ENCODE measurements around the gene PCDHB3. TPM values are rescaled to one million over a fixed set of nuclear protein-coding genes. Genes with fewer than 3 reads are reported as not detected.
A peak's percentile ranks its signal among the peaks of the same experiment; 100 is the strongest.
"Not testable (repeated sequence)": the region's sequence is repeated elsewhere in the genome, so short reads cannot be mapped to it uniquely, and the experiment has no call there.

Gene PCDHB3
- total RNA-seq, 1 experiment from 2014 or later = 0.21 TPM

- in situ Hi-C loops (cut with HindIII; ENCODE audit: low pct_unique_long_range_greater_than_20kb, low sequenced_read_pairs); DNase-seq (ENCODE audit: low read depth, low spot score): not testable (repeated sequence)
These were observed 23.3 kb downstream of the PCDHB3 start for GRCh38 chr5:141123396-141124135.

- in situ Hi-C loops (cut with HindIII; ENCODE audit: low pct_unique_long_range_greater_than_20kb, low sequenced_read_pairs) = no loop called here
- peak; percentile 22 for DNase-seq (ENCODE audit: low read depth, low spot score)
These were observed 27.0 kb downstream of the PCDHB3 start for GRCh38 chr5:141127305-141127704.

GRCh38 chr5:141135030-141135717, 34.9 kb downstream of the PCDHB3 start, which contains the start of gene PCDHB5:
PCDHB5 (plus strand) TSS chr5:141135206; CDS start chr5:141135435, 229 bp downstream.
- DNase-seq (ENCODE audit: low read depth, low spot score) = peak; percentile 80
- in situ Hi-C loops (cut with HindIII; ENCODE audit: low pct_unique_long_range_greater_than_20kb, low sequenced_read_pairs) = no loop called here

GRCh38 chr5:141135718-141136266, 35.5 kb downstream of the PCDHB3 start:
- no peak for DNase-seq (ENCODE audit: low read depth, low spot score)
- in situ Hi-C loops (cut with HindIII; ENCODE audit: low pct_unique_long_range_greater_than_20kb, low sequenced_read_pairs) = no loop called here

GRCh38 chr5:141137346-141137745, 37.1 kb downstream of the PCDHB3 start:
- DNase-seq (ENCODE audit: low read depth, low spot score) = not testable (repeated sequence)

GRCh38 chr5:141149812-141150211, 49.5 kb downstream of the PCDHB3 start, which contains the start of gene PCDHB6:
PCDHB6 (plus strand) TSS chr5:141150057; CDS start chr5:141150258, 201 bp downstream.
- in situ Hi-C loops (cut with HindIII; ENCODE audit: low pct_unique_long_range_greater_than_20kb, low sequenced_read_pairs) = no loop called here
- DNase-seq (ENCODE audit: low read depth, low spot score) = peak; percentile 67

More at GRCh38 chr5:141137346-141137745, 37.1 kb downstream of the PCDHB3 start:
- in situ Hi-C loops (cut with HindIII; ENCODE audit: low pct_unique_long_range_greater_than_20kb, low sequenced_read_pairs) = not testable (repeated sequence)

- in situ Hi-C loops (cut with HindIII; ENCODE audit: low pct_unique_long_range_greater_than_20kb, low sequenced_read_pairs) = no loop called here
- no peak for DNase-seq (ENCODE audit: low read depth, low spot score)
These were observed 50.1 kb downstream of the PCDHB3 start for GRCh38 chr5:141150224-141150992.

GRCh38 chr5:141150993-141151325, 50.7 kb downstream of the PCDHB3 start:
- no peak for DNase-seq (ENCODE audit: low read depth, low spot score)
- in situ Hi-C loops (cut with HindIII; ENCODE audit: low pct_unique_long_range_greater_than_20kb, low sequenced_read_pairs) = no loop called here

GRCh38 chr5:141151632-141152031, 51.4 kb downstream of the PCDHB3 start:
- DNase-seq (ENCODE audit: low read depth, low spot score); in situ Hi-C loops (cut with HindIII; ENCODE audit: low pct_unique_long_range_greater_than_20kb, low sequenced_read_pairs): not testable (repeated sequence)

- DNase-seq (ENCODE audit: low read depth, low spot score); in situ Hi-C loops (cut with HindIII; ENCODE audit: low pct_unique_long_range_greater_than_20kb, low sequenced_read_pairs): not testable (repeated sequence)
These were observed 51.8 kb downstream of the PCDHB3 start for GRCh38 chr5:141152096-141152495.

Other genes with a start within 250 kb of the PCDHB3 start
- gene PCDHA10, start 244.6 kb upstream of the PCDHB3 start, total RNA-seq (2014; rRNA removed; shearing (Covaris generic)) = 0.16 TPM in 1 of 2 replicates, not detected in the other
- 1.0 and 1.9 TPM in 2 replicates for gene PCDHA11, start 231.5 kb upstream of the PCDHB3 start, total RNA-seq (2014; rRNA removed; shearing (Covaris generic))
- gene PCDHA12, start 225.2 kb upstream of the PCDHB3 start, total RNA-seq (2014; rRNA removed; shearing (Covaris generic)) = 0.08 and 0.19 TPM in 2 replicates
- 0.29 and 0.53 TPM in 2 replicates for gene PCDHA13, start 218.3 kb upstream of the PCDHB3 start, total RNA-seq (2014; rRNA removed; shearing (Covaris generic))
- 0.58 and 0.72 TPM in 2 replicates for gene PCDHAC1, start 174.2 kb upstream of the PCDHB3 start, total RNA-seq (2014; rRNA removed; shearing (Covaris generic))
- 0.32 TPM in 2 replicates for gene PCDHAC2, start 134.0 kb upstream of the PCDHB3 start, total RNA-seq (2014; rRNA removed; shearing (Covaris generic))
- not detected in 2 replicates for gene PCDHB1, start 49.1 kb upstream of the PCDHB3 start, total RNA-seq (2014; rRNA removed; shearing (Covaris generic))
- gene PCDHB2, start 5.9 kb upstream of the PCDHB3 start, total RNA-seq (2014; rRNA removed; shearing (Covaris generic)) = 0.95 and 1.8 TPM in 2 replicates
- 0.40 and 0.43 TPM in 2 replicates for gene PCDHB4, start 21.3 kb downstream of the PCDHB3 start, total RNA-seq (2014; rRNA removed; shearing (Covaris generic))
- 2.0 and 3.1 TPM in 2 replicates for gene PCDHB5, start 34.7 kb downstream of the PCDHB3 start, total RNA-seq (2014; rRNA removed; shearing (Covaris generic))
- gene PCDHB6, start 49.6 kb downstream of the PCDHB3 start, total RNA-seq (2014; rRNA removed; shearing (Covaris generic)) = 0.21 and 0.43 TPM in 2 replicates
- gene PCDHB7, start 72.2 kb downstream of the PCDHB3 start, total RNA-seq (2014; rRNA removed; shearing (Covaris generic)) = 0.24 and 0.29 TPM in 2 replicates
- 0.43 and 0.74 TPM in 2 replicates for gene PCDHB8, start 77.3 kb downstream of the PCDHB3 start, total RNA-seq (2014; rRNA removed; shearing (Covaris generic))
- 0.55 and 0.75 TPM in 2 replicates for gene PCDHB16, start 81.9 kb downstream of the PCDHB3 start, total RNA-seq (2014; rRNA removed; shearing (Covaris generic))
- 0.05 and 0.90 TPM in 2 replicates for gene PCDHB9, start 86.7 kb downstream of the PCDHB3 start, total RNA-seq (2014; rRNA removed; shearing (Covaris generic))
- 0.37 and 0.40 TPM in 2 replicates for gene PCDHB10, start 91.9 kb downstream of the PCDHB3 start, total RNA-seq (2014; rRNA removed; shearing (Covaris generic))
- 0.55 and 0.75 TPM in 2 replicates for gene PCDHB11, start 99.2 kb downstream of the PCDHB3 start, total RNA-seq (2014; rRNA removed; shearing (Covaris generic))
- gene PCDHB12, start 108.2 kb downstream of the PCDHB3 start, total RNA-seq (2014; rRNA removed; shearing (Covaris generic)) = 0.24 and 0.42 TPM in 2 replicates
- 0.66 and 0.77 TPM in 2 replicates for gene PCDHB13, start 113.4 kb downstream of the PCDHB3 start, total RNA-seq (2014; rRNA removed; shearing (Covaris generic))
- 0.24 and 0.40 TPM in 2 replicates for gene PCDHB14, start 122.9 kb downstream of the PCDHB3 start, total RNA-seq (2014; rRNA removed; shearing (Covaris generic))
- gene PCDHB15, start 144.9 kb downstream of the PCDHB3 start, total RNA-seq (2014; rRNA removed; shearing (Covaris generic)) = 1.1 and 1.6 TPM in 2 replicates
- 0.11 TPM in 1 of 2 replicates, not detected in the other for gene SLC25A2, start 203.6 kb downstream of the PCDHB3 start, total RNA-seq (2014; rRNA removed; shearing (Covaris generic))
- 60.5 and 60.9 TPM in 2 replicates for gene TAF7, start 220.3 kb downstream of the PCDHB3 start, total RNA-seq (2014; rRNA removed; shearing (Covaris generic))
- 0.63 and 0.67 TPM in 2 replicates for gene PCDHGA1, start 230.0 kb downstream of the PCDHB3 start, total RNA-seq (2014; rRNA removed; shearing (Covaris generic))
- gene PCDHGA2, start 238.3 kb downstream of the PCDHB3 start, total RNA-seq (2014; rRNA removed; shearing (Covaris generic)) = 1.7 and 2.0 TPM in 2 replicates
- 0.32 TPM in 1 of 2 replicates, not detected in the other for gene PCDHGA3, start 243.4 kb downstream of the PCDHB3 start, total RNA-seq (2014; rRNA removed; shearing (Covaris generic))
- 1.2 and 1.6 TPM in 2 replicates for gene PCDHGB1, start 249.6 kb downstream of the PCDHB3 start, total RNA-seq (2014; rRNA removed; shearing (Covaris generic))

Data from SK-MEL-5 (cell line).